Measurements from ENCODE around the gene SRCAP.

- TF ChIP-seq EZH2 (IDR thresholded peaks at IDR 0.05; ENCODE audit: insufficient read depth, poor library complexity, severe bottlenecking): no peak
- TF ChIP-seq EZH2phosphoT487 (IDR thresholded peaks at IDR 0.05; ENCODE audit: insufficient read depth, low read depth): no peak
These were observed 26.4 kb downstream of the SRCAP start for GRCh38 chr16:30725418-30725792.
